ENCODE measurements around the gene SBF2.

The SBF2 gene

GRCh38 chr11:10017911-10018310 is 276.1 kb downstream of the SBF2 start:
- no peak for TF ChIP-seq TAF1 (IDR thresholded peaks at IDR 0.05; ENCODE audit: borderline replicate concordance, insufficient read depth, low read length)
- no peak for TF ChIP-seq FOXP2 (optimal IDR thresholded peaks at IDR 0.05; ENCODE audit: borderline replicate concordance, extremely low read depth, extremely low read length, insufficient read depth)
- TF ChIP-seq SIN3A (IDR thresholded peaks at IDR 0.05; ENCODE audit: borderline replicate concordance, insufficient read depth, low read length): no peak
- no peak for TF ChIP-seq POLR2AphosphoS5 (IDR thresholded peaks at IDR 0.05; ENCODE audit: low read depth, low read length)
- no peak for TF ChIP-seq REST (IDR thresholded peaks at IDR 0.05; ENCODE audit: insufficient read depth in 1 of 2, low read depth in 2 of 2, low read length in 2 of 2)

- TF ChIP-seq SIN3A (IDR thresholded peaks at IDR 0.05; ENCODE audit: borderline replicate concordance, insufficient read depth, low read length) (no peak), FOXP2 (optimal IDR thresholded peaks at IDR 0.05; ENCODE audit: borderline replicate concordance, extremely low read depth, extremely low read length, insufficient read depth) (no peak), REST (IDR thresholded peaks at IDR 0.05; ENCODE audit: insufficient read depth in 1 of 2, low read depth in 2 of 2, low read length in 2 of 2) (no peak), TAF1 (IDR thresholded peaks at IDR 0.05; ENCODE audit: borderline replicate concordance, insufficient read depth, low read length) (no peak), POLR2AphosphoS5 (IDR thresholded peaks at IDR 0.05; ENCODE audit: low read depth, low read length) (no peak)
Observed at GRCh38 chr11:10017050-10017449, 277.0 kb downstream of the SBF2 start.

DNA sequence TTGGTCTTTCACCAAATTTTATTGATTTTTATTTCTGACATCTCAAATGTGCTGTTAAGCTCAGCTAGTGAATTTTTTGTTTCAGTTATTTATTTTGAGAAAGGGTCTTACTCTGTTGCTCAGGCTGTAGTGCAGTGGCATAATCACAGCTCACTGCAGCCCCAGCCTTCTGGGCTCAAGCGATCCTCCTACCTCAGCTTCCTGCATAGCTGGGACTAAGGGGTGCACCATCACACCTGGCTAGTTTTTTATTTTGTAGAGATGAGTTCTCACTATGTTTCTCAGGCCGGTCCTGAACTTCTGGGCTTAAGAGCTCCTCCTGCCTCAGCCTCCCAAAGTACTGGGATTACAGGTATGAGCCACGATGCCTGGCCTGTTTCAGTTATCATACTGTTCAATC is 282.0 kb downstream of the SBF2 start:
- TF ChIP-seq SIN3A (IDR thresholded peaks at IDR 0.05; ENCODE audit: borderline replicate concordance, insufficient read depth, low read length): no peak
- TF ChIP-seq REST (IDR thresholded peaks at IDR 0.05; ENCODE audit: insufficient read depth in 1 of 2, low read depth in 2 of 2, low read length in 2 of 2): no peak
- no peak for TF ChIP-seq TAF1 (IDR thresholded peaks at IDR 0.05; ENCODE audit: borderline replicate concordance, insufficient read depth, low read length)
- no peak for TF ChIP-seq FOXP2 (optimal IDR thresholded peaks at IDR 0.05; ENCODE audit: borderline replicate concordance, extremely low read depth, extremely low read length, insufficient read depth)
- TF ChIP-seq POLR2AphosphoS5 (IDR thresholded peaks at IDR 0.05; ENCODE audit: low read depth, low read length): no peak

- TF ChIP-seq FOXP2 (optimal IDR thresholded peaks at IDR 0.05; ENCODE audit: borderline replicate concordance, extremely low read depth, extremely low read length, insufficient read depth): no peak
- TF ChIP-seq SIN3A (IDR thresholded peaks at IDR 0.05; ENCODE audit: borderline replicate concordance, insufficient read depth, low read length): no peak
- TF ChIP-seq TAF1 (IDR thresholded peaks at IDR 0.05; ENCODE audit: borderline replicate concordance, insufficient read depth, low read length): no peak
- no peak for TF ChIP-seq POLR2AphosphoS5 (IDR thresholded peaks at IDR 0.05; ENCODE audit: low read depth, low read length)
- TF ChIP-seq REST (IDR thresholded peaks at IDR 0.05; ENCODE audit: insufficient read depth in 1 of 2, low read depth in 2 of 2, low read length in 2 of 2): no peak
Observed at GRCh38 chr11:10005955-10006525, 288.0 kb downstream of the SBF2 start.

Measured in PFSK-1 (cell line).